Natural killer cell (primary cell): Measurements from ENCODE around the gene ADCY2. TPM values are rescaled to one million over a fixed set of nuclear protein-coding genes. Genes with fewer than 3 reads are reported as not detected.

ENCODE experiments used
- ATAC-seq, 3 donors: fragments of 150-1000 bp in 2 of 3; fragments of 200-7000 bp in 1 of 3; cut with Tn5 transposase; 1 replicate in 1 of 3; 2 replicates in 2 of 3; pipeline ENCODE4 v1.10.0; 2021; ENCODE audit warnings: mild to moderate bottlenecking in 2 of 3, moderate library complexity in 2 of 3
- DNase-seq, 2 donors: peaks; one replicate each; pipeline versions ENCODE4 v3.0.0 to v3.0.0-alpha.2; 2013 to 2021; ENCODE audit warnings: mixed read lengths in 1 of 2
- H3K27ac ChIP-seq: one replicate; pipeline ENCODE4 v1.5.1; 2013; ENCODE audit warnings: mild to moderate bottlenecking, low read length
- H3K27me3 ChIP-seq: one replicate; pipeline ENCODE4 v1.6.1; 2013; ENCODE audit warnings: low read length; ENCODE audit not compliant: control insufficient read depth, insufficient read depth
- H3K36me3 ChIP-seq: one replicate; pipeline ENCODE4 v1.6.1; 2013; ENCODE audit warnings: low read length; ENCODE audit not compliant: control insufficient read depth, insufficient read depth
- H3K4me1 ChIP-seq: one replicate; pipeline ENCODE4 v1.6.1; 2013; ENCODE audit warnings: low read length; ENCODE audit not compliant: control insufficient read depth, insufficient read depth
- H3K4me3 ChIP-seq: one replicate; pipeline ENCODE4 v1.5.1; 2013; ENCODE audit warnings: low read length
- H3K9me3 ChIP-seq: one replicate; pipeline ENCODE4 v1.6.1; 2013; ENCODE audit warnings: low read length; ENCODE audit not compliant: control insufficient read depth, insufficient read depth
- H3K27ac Mint-ChIP-seq, 2 donors: one replicate each; pipeline ENCODE4 v1.8.0; 2022; ENCODE audit warnings: mild to moderate bottlenecking in 2 of 2, mixed read lengths in 2 of 2, moderate library complexity in 1 of 2
- H3K27me3 Mint-ChIP-seq, 2 donors: one replicate each; pipeline ENCODE4 v1.8.0; 2022; ENCODE audit warnings: low read depth in 2 of 2, mixed read lengths in 2 of 2
- H3K36me3 Mint-ChIP-seq: one replicate; pipeline ENCODE4 v1.8.0; 2022; ENCODE audit warnings: mixed read lengths
- H3K4me1 Mint-ChIP-seq, 2 donors: one replicate each; pipeline ENCODE4 v1.8.0; 2022; ENCODE audit warnings: mixed read lengths in 2 of 2
- H3K4me3 Mint-ChIP-seq: one replicate; pipeline ENCODE4 v1.8.0; 2022; ENCODE audit warnings: mild to moderate bottlenecking, moderate library complexity, mixed read lengths
- H3K9me3 Mint-ChIP-seq, 2 donors: one replicate each; pipeline ENCODE4 v1.8.0; 2022; ENCODE audit warnings: mixed read lengths in 2 of 2
- WGBS: methylation state at CpG from one replicate; pipeline ENCODE4 v1.1.7; 2013; ENCODE audit warnings: missing lambda C conversion rate; ENCODE audit not compliant: insufficient coverage; 5-methylcytosine and 5-hydroxymethylcytosine counted together
- intact Hi-C: fragments of 100-400 bp; cut with micrococcal nuclease; formaldehyde crosslinking; loops from one replicate; pipeline ENCODE4 v1.14.2; 2022
- total RNA-seq, 4 donors: library from RNA; stranded (reverse); fragments of 120-200 nt in 1 of 4; gene quantifications; one replicate each; pipeline versions ENCODE4 v1.2.3 to v1.2.4, GENCODE V29; 2013 to 2022
- TF ChIP-seq, protein P1 (sequence below): fragments of 200-600 bp; IDR thresholded peaks from one replicate; pipeline ENCODE4 v1.8.0; 2022; ENCODE audit warnings: antibody characterized with exemption

The ADCY2 gene
- total RNA-seq, 3 donors from 2014 or later (not counting 1 experiment from before 2014, with no cell fraction given): not detected

DNA sequence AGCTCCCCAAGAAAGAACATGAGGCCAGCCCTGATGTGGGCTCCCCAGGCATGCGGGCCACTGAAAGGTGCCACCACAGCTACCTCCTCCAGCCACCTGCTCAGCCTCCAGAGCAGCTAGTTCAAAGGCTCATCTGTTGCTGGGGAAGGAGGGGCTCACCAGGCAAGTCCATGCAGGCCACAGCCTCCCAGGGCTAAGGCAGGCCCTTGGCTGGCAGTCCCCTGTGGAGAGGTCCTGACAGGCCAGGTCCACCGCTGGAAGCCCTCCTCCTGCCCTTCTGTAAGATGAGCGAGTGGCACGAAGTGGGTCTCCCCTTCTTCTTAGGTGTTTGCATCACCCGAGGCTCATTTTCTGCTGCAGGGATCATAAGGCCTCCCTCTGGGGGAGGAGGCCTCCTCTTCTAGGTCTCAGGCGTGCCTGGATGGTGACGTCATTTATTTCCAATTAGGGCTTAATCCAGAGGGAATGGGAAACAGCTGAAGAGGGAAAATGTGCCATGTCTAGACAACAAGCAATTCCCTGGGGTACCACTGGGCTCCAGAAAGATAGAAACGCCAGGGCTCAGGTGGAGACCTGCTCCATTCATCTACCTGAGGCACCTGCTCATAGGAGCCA lies 363.4 kb downstream of the ADCY2 start:
- intact Hi-C loops: no loop called here
- ATAC-seq (no peak), DNase-seq (no peak)
- Mint-ChIP-seq H3K4me3 (no peak overlapping the region), H3K27ac (no peak overlapping the region), H3K36me3 (no peaks in the 10 kb centered on the region), H3K4me1 (no peaks in the 10 kb centered on the region), H3K27me3 (peaks cover 3 to 7% of the 10 kb centered on the region in 2 donors), H3K9me3 (no peaks in the 10 kb centered on the region)
- H3K9me3 ChIP-seq: no peaks in the 10 kb centered on the region
- no peaks in the 10 kb centered on the region for H3K36me3 ChIP-seq
- H3K4me1 ChIP-seq: no peaks in the 10 kb centered on the region
- H3K4me3 ChIP-seq: no peak overlapping the region
- WGBS: 78% methylated on average over 8 of the region's 8 CpGs
- H3K27ac ChIP-seq: no peak overlapping the region
- no peaks in the 10 kb centered on the region for H3K27me3 ChIP-seq
- TF ChIP-seq, protein P1, sequence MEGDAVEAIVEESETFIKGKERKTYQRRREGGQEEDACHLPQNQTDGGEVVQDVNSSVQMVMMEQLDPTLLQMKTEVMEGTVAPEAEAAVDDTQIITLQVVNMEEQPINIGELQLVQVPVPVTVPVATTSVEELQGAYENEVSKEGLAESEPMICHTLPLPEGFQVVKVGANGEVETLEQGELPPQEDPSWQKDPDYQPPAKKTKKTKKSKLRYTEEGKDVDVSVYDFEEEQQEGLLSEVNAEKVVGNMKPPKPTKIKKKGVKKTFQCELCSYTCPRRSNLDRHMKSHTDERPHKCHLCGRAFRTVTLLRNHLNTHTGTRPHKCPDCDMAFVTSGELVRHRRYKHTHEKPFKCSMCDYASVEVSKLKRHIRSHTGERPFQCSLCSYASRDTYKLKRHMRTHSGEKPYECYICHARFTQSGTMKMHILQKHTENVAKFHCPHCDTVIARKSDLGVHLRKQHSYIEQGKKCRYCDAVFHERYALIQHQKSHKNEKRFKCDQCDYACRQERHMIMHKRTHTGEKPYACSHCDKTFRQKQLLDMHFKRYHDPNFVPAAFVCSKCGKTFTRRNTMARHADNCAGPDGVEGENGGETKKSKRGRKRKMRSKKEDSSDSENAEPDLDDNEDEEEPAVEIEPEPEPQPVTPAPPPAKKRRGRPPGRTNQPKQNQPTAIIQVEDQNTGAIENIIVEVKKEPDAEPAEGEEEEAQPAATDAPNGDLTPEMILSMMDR: no peak

- 85% methylated on average over 8 of the region's 8 CpGs for WGBS
- intact Hi-C loops: no loop called here
- H3K4me3 ChIP-seq: no peak overlapping the region
- H3K9me3 ChIP-seq: no peaks in the 10 kb centered on the region
- Mint-ChIP-seq H3K9me3 (no peaks in the 10 kb centered on the region), H3K36me3 (no peaks in the 10 kb centered on the region), H3K4me3 (no peak overlapping the region), H3K27me3 (peaks cover 2 to 4% of the 10 kb centered on the region in 2 donors), H3K4me1 (no peaks in the 10 kb centered on the region), H3K27ac (no peak overlapping the region)
- no peak overlapping the region for H3K27ac ChIP-seq
- ATAC-seq (no peak), DNase-seq (no peak)
- H3K36me3 ChIP-seq: no peaks in the 10 kb centered on the region
- TF ChIP-seq, protein P1: no peak
- H3K4me1 ChIP-seq: no peaks in the 10 kb centered on the region
- H3K27me3 ChIP-seq: no peaks in the 10 kb centered on the region
Measured at GRCh38 chr5:7759951-7760580, 364.1 kb downstream of the ADCY2 start.

DNA sequence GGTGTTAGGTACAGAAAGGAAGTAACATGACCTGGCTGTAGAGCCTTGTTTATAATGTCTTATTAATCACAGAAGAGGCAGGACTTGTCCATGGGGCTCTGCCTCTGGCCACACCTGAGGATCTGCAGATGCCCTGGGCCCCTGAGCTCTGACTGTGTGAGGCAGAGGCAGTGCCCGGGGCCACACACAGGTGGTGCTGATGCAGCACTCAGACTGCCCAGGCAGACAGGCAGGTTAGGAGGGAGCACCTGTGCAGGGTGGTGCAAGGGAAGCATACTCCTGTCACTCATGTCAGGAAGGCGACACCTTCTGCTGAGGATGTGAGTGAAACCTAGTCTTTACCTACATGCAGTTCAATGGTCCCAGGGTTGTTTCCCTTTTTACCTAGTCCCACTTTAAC lies 366.3 kb downstream of the ADCY2 start:
- TF ChIP-seq, protein P1: no peak
- Histone ChIP-seq H3K4me3 (no peak overlapping the region), H3K9me3 (no peaks in the 10 kb centered on the region), H3K27ac (no peak overlapping the region), H3K27me3 (no peaks in the 10 kb centered on the region), H3K36me3 (no peaks in the 10 kb centered on the region), H3K4me1 (no peaks in the 10 kb centered on the region)
- ATAC-seq (no peak), DNase-seq (no peak)
- Mint-ChIP-seq H3K4me1 (no peaks in the 10 kb centered on the region), H3K4me3 (no peak overlapping the region), H3K36me3 (no peaks in the 10 kb centered on the region), H3K27me3 (peaks cover 6 to 7% of the 10 kb centered on the region in 2 donors), H3K9me3 (no peaks in the 10 kb centered on the region), H3K27ac (no peak overlapping the region)
- 89% methylated on average over 2 of the region's 2 CpGs for WGBS
- intact Hi-C loops: no loop called here
